Islet of Langerhans (tissue), 1 donor: ENCODE data around the gene NPIPB8.
"Not testable (repeated sequence)": the region's sequence is repeated elsewhere in the genome, so short reads cannot be mapped to it uniquely, and the experiment has no call there.

ENCODE experiments used
- FAIRE-seq: peaks from one replicate; lab custom pipeline; 2011; peaks lifted over from hg19 to GRCh38; lab: Jason Lieb, UNC

NPIPB8 gene

DNA sequence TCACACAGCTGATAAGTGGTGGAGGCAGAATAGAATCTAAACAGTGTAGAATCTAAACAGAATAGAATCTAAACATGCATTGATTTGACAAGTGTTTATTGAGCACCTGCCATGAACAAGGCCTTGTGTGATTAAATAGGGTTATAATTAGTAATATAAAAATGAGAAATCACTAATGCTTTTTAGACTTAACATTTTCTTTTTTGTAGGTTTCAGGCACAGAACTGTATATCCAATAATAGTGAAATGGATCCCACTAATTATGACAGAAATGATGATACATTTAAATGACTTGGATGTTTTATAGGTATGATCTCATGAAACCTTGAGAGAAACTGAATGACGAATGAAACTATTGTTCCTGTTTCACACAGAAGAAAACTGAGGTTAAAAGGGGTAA is at the start of gene NPIPB8:
NPIPB8 (plus strand) TSS at position 301 of the 400 bp plus-strand sequence. CDS start 296 bp downstream, outside the sequence.
- not testable (repeated sequence) for FAIRE-seq

- no peak for FAIRE-seq
Measured at GRCh38 chr16:28589069-28589468, 48.8 kb upstream of the NPIPB8 start.

- FAIRE-seq = no peak
Measured at GRCh38 chr16:28589930-28590329, 47.9 kb upstream of the NPIPB8 start.

GRCh38 chr16:28590384-28591340 is 47.2 kb upstream of the NPIPB8 start:
- FAIRE-seq = no peak

DNA sequence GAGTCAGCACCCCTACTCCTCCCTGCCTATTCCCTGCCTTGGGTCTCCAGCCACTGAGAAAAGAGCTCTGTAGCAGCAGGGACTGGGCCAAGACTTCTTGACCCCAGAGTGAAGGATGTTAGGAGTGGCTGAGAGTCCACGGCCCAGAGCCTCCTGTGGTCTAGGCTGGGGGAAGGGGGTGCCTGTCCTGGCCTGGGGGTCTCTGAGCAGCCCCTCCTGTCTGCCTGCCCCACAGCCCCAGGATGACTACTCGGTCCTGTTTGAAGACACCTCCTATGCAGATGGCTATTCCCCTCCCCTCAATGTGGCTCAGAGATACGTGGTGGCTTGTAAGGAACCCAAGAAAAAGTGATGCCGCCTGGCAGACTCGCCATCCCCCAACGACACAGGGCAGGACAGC is 46.5 kb upstream of the NPIPB8 start:
- FAIRE-seq = no peak

GRCh38 chr16:28592511-28592910 is 45.4 kb upstream of the NPIPB8 start:
- no peak for FAIRE-seq

DNA sequence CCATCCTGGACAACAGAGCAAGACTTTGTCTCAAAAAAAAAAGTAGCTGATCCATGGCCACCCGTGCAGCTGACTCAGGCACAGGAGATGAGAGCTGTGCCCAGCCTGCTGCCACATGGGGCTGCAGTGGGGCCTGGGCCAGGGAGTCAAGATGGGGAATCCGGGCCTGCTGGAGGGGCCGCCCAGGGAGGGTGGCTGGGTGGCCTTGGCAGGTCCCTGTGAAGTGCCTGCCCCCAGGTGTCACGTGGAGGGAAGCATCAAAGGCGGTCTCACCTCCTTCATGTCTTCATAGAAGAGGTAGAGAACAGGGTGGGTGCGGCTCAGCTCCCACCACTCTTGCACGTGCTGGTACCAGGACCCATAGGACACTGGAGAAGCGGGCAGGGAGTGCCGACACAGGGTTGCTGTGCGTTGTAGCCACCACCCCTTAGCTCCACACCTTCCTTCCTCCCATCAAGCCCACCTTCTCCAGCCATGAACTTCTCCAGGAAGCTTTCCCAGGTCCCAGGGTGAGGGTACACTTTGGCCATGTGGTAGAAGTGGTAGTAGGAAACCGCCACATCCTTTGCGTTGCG is 44.8 kb upstream of the NPIPB8 start:
- no peak for FAIRE-seq

DNA sequence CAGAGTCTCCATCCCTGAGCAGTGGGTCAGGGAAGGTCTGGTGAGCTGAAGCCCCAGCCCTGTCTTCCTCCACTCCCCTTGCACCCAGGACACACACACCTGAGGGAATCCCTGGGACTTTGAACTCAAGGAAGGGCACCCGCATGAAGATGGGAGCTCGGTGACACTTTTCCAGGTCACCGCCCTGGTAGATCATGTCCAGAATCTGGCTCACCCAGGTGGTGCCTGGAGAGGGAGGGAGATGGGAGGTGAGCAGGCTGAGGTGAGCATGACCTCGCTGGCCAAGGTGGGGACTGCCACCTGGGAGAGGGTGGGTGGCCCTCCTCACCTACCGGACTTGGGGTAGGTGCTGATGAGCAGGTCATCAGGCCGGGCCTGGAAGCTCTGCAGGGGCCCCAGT is 42.4 kb upstream of the NPIPB8 start:
- FAIRE-seq = not testable (repeated sequence)

DNA sequence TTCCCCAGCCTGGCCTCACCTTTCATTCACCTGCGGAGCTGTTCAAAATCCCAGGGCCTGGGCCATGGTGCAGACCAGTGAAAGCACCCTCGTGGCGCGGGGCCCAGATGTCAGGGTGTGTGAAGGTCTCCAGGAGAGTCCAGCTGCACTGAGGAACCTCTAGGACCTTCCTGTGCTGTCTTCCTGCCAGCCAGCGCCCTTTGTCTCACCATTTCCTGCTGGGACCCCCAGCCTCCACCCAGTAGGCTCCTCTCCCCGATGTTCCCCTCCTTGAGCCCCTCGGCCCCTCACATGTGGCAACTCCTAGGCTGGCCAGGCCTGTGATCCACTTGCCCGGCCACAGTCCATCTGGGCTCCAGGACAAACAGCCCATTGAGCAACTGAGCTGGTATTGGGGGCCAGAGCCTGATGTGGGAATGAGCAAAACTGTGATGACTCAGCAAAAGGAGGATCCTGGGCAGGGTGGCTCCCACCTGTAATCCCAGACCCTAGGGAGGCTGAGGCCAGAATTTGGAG is 41.7 kb upstream of the NPIPB8 start:
- no peak for FAIRE-seq

GRCh38 chr16:28596840-28597691 is 40.8 kb upstream of the NPIPB8 start, which contains the start of gene SULT1A2:
Gene SULT1A2, minus strand, starts transcription at chr16:28597050. Its CDS starts 1,120 bp downstream, at chr16:28595930.
- FAIRE-seq = no peak

- no peak for FAIRE-seq
Measured at GRCh38 chr16:28597692-28598261, 40.1 kb upstream of the NPIPB8 start.

GRCh38 chr16:28599377-28600285 is 38.2 kb upstream of the NPIPB8 start:
- not testable (repeated sequence) for FAIRE-seq

- not testable (repeated sequence) for FAIRE-seq
Measured at GRCh38 chr16:28600965-28601364, 36.9 kb upstream of the NPIPB8 start.

DNA sequence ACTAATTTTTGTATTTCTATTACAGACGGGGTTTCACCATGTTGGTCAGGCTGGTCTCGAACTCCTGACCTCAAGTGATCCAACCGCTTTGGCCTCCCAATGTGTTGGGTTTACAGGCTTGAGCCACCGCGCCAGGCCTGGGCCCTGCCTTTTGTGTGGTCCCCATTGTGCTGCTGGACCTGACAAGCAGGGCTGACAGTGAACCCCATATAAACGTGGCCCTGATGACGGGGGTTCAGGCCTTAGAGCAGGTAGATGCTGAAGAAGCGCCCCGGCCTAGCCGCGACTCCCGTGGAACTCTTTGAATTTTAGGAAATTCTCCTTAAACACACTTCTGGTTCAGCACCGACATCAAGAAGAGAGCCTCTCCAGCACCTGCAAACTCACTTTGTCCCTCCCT is 36.3 kb upstream of the NPIPB8 start:
- FAIRE-seq = not testable (repeated sequence)

GRCh38 chr16:28602062-28602461 is 35.8 kb upstream of the NPIPB8 start:
- FAIRE-seq = not testable (repeated sequence)

DNA sequence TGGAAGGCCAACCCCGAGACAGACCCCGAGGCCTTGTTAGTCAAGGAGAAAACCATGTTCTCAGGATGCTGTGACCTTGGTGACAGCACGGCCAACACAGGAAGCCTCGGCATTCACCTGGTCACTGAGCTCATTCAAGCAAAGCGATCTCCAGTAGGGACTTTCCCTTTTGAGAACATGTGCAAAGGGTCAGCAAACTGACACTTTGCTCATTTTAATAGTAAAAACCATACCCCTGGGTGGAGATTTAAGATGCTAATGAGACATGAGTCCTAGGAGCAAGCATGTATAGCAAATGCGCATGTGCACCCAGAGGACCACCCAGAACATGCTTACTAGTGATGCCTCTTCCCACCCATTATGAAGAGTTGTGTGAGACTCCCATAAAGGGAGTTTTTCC is 35.3 kb upstream of the NPIPB8 start:
- no peak for FAIRE-seq

DNA sequence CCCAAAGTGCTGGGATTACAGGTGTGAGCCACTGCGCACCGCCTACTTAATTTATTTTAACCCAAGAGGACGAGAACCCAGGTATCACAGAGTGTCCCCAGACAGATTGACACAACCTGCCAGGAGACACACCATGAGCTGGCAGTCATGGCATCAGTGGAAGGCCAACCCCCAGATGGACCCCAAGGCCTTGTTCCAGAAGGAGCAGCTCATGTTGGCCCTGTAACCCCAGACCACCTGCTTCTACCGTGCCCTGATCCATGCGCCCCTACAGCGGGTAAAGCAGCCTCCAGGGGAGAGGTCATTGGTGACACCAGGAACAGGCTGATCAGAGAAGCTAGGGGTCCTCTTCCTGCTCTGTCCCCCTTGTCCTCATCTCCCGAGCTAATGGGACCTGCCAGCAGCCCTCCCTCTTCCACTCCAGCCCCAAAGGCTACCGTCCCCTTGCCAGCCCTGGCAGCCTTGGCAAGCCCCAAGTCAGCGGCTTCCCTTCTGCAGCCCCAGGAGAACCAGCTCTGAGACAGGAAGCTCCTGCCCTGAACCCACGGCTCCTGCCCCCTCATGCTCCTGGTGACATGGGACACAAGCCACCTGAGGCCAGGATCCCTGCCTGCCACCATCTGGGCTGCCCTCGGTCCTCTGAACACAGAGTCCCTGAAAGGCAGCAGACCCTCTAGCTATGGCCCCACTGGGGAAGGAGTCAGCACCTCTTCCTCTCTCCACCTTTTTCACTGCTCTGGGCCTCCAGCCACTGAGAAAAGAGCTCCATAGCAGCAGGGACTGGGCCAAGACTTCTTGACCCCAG is 34.3 kb upstream of the NPIPB8 start:
- no peak for FAIRE-seq

DNA sequence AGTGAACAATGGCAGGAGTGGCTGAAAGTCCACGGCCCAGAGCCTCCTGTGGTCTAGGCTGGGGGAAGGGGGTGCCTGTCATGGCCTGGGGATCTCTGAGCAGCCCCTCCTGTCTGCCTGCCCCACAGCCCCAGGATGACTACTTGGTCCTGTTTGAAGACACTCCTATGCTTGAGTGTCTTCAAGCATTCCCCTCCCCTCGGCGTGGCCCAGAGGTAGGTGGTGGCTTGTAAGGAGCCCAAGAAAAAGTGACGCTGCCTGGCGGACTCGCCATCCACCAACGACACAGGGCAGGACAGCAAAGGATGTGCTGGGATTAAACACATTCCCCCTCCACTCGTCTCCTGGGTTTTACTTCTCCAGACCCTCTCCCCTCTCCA is 33.7 kb upstream of the NPIPB8 start:
- no peak for FAIRE-seq

DNA sequence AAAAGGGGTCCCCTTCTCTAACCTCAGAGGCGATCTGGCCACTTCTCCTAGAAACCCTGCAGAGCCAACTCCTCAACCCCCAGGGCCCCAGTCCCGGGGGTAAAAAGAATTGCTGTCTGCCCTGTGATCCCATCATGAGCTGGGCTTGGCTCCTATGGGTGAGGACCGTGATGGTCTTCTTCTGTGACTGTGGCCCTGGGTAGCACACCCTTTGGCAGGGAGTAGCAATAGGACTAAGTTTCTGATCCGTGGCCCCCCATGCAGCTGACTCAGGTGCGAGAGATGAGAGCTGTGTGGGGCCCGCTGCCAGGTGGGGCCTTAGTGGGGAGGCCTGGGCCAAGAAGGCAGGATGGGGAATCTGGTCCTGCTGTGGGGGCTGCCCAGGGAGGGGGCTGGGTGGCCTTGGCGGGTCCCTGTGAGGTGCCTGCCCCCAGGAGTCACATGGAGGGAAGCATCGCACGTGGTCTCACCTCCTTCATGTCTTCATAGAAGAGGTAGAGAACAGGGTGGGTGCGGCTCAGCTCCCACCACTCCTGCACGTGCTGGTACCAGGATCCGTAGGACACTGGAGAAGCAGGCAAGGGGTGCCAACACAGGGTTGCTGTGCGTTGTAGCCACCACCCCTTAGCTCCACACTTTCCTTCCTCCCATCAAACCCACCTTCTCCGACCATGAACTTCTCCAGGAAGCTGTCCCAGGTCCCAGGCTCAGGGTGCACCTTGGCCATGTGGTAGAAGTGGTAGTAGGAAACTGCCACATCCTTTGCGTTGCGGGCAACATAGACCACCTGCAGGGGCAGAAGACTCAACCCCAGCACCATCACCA is 31.4 kb upstream of the NPIPB8 start:
- no peak for FAIRE-seq
